Measurements from ENCODE around the gene STIMATE.

Gene STIMATE

DNA sequence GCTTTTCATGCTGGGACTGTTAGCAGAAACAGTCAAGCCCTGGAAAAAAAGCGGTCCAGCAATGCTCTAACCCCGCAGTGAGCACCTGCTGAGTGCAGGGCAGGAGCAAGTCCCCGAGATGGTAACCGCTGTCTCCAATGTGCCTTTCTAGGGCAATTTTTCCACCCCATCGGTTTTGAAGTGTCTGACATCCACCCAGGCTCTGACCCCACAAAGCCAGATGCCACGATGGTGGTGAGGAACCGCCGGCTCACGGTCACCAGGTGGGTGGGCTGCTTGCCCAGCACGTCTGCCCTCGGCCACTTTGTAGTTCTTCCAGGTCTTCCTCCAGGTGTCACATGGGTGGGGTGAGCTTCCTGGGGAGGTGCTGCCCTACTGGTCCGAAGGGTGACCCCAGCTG is 106.0 kb downstream of the STIMATE start:
- DNase-seq (ENCODE audit: low spot score) = no peak

DNA sequence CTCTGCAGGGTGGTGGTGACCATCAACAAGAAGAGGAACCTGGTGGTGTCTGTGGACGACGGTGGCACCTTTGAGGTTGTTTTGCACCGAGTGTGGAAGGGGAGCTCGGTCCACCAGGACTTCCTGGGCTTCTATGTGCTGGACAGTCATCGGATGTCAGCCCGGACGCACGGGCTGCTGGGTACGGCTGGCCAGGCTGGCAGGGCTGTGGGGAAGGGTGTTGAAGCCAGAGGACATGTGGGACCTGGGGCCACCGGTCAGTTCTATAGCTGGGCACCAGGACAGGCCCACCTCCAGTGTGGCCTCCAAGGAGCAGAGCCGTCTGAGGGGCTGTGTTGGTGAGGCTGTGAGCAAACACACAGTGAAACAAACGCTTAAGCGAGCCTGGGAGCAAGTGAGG is 106.6 kb downstream of the STIMATE start:
- DNase-seq (ENCODE audit: low spot score) = no peak

DNA sequence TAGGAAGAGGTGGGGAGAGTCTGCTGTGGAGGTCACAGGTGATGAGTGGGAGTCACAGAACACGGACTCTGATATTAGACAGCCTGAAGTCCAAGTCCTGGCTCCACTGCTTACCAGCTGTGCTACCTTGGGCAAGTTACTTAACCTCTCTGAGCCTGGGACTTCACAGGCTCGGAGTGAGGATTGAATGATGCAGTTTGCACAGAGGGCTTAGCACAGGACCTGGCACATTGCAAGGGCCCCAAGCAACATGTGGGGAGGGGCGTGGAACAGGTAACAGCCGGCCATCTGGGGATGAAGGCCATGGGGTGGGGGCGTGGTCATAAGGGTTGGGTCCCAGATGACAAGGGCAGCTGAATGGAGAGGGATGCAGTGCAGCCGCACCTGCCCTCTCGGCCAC is 107.0 kb downstream of the STIMATE start:
- DNase-seq (ENCODE audit: low spot score) = no peak

DNA sequence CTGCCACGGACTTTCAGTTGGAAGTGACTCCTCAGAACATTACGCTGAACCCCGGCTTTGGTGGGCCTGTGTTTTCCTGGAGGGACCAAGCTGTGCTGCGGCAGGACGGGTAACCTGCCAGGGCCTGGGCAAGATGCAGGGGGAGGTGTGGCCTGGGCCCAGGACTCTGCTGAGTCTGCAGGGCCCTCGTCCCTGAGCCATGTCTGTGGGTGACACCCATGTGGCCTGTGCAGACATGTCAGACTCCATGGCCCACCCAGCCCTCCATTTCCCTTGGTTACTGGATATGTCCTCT is 107.7 kb downstream of the STIMATE start:
- DNase-seq (ENCODE audit: low spot score) = no peak

DNA sequence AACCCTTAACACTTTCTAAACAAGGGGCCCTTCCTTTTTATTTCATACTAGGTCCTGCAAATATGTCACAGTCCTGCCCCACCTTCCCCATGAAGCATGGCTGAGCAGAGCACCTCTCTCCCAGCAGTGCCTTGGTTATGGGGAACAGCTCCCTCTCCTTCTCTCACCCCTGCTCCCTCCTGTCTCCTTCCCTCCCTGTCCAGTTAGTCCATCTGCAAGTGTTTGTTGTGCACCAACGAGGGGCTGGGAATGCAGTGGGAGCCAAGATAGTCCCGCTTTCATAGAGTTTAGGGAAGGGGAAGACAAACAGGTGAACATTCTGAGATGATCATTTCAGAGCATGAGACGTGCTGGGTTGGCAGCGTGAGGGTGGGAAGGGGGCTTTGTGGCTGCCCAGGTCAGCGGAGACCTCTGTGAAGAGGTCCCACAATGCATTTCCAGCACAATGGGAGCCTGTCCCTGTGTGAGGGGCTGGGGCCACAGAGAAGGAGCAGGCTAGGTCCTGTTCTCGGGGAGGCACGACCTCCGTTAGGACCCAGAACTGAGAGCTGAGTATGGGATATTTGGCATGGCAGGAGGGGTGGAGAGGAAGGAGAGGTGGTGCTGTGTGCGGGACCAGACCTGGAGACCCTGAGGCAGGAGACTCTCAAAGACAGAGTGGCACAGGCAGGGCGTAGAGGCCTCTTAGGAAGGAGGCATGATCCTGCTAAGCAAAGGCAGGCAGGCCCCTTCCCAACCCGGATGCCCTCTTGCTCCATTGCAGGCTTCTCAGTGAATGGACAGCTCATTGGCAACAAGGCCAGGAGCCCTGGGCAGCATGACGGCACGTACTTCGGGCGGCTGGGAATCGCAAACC is 108.2 kb downstream of the STIMATE start:
- DNase-seq (ENCODE audit: low spot score) = no peak

DNA sequence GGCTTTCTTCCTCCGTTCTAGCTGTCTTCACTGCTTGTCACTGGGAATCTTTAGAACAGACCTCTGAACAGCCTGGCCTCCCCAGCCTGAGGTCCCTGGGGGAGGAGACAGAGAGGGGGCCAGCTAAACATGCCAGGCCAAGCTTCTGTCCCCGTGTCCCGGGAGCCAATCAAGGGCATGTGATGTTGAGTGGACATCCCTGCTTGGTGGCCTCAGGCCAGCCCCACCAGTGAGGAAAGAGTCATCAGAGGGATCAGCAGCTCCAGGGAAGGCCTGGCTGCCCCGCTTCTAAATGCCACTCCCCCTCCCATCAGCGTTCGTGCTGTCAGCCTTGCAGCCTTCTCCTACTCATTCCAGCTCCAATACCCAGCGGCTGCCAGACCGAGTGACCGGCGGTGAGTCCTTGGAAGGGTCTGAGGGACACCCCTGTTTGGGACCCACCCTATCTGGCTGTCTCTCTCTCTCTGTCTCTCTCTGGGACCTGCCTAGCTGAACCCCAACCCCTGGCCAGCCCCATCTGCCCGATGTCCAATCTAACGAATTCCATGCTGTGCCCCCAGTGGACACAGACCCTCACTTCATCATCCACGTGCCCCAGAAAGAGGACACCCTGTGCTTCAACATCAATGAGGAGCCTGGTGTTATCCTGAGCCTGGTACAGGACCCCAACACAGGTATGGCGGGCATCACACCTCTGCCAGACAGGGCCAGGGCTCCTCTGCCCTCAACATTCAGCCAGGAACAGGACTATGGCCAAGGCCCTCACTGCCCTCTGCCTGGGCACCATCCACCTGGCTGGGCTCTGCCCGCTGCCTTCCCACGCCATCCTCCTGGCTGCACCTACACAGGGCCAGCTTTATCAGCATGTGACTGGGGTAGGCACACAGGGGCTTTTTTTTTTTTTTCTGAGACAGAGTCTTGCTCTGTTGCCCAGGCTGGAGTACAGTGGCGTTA is 109.4 kb downstream of the STIMATE start:
- no peak for DNase-seq (ENCODE audit: low spot score)

DNA sequence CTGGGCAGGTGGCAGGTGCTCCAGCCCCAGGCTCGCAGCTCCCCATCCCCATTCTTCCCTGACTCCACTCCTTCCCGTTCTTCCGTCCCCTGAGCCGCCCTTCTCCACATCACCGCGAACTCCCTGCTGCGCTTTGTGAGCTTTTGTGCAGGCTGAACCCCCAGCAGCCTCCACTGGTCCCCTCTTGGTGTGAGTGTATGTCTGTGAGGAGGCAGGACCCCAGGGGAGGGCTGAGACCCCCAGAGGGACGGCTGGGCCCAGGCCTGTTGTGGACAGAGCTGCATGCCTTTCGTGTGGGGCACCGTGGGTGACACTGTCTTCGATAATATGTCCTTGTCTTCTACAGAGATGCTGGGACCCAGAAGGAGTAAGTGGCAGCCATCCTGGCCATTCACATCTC is 110.1 kb downstream of the STIMATE start:
- DNase-seq (ENCODE audit: low spot score) = no peak

Measured in CD4-positive, alpha-beta T cell treated with Interleukin-6 at 100 ng/mL for 8 hours (primary cell).